PC-3 (cell line): Measurements from ENCODE around the gene IFT43.

Experiments
- CTCF ChIP-seq: fragments of 300-600 bp; sonication (generic); conservative IDR thresholded peaks from 2 replicates; pipeline ENCODE4 v1.5.1; 2017; ENCODE audit warnings: antibody characterized with exemption, low read depth, mild to moderate bottlenecking, low read length
- EZH2 ChIP-seq: fragments of 300-600 bp; sonication (generic); IDR thresholded peaks from one replicate; pipeline ENCODE4 v1.6.1; 2017; ENCODE audit warnings: antibody characterized with exemption, mild to moderate bottlenecking, low read length; ENCODE audit not compliant: unreplicated experiment

GRCh38 chr14:76123426-76124225 is 138.1 kb downstream of the IFT43 start:
- no peak for TF ChIP-seq CTCF
- TF ChIP-seq EZH2, result no peak
